Transverse colon (tissue), 3 donors: ENCODE results near the gene DPP4.

ENCODE experiments used
- EP300 ChIP-seq: sonication (generic); formaldehyde crosslinking; IDR thresholded peaks from one replicate; pipeline ENCODE4 v1.6.1; 2017; ENCODE audit warnings: antibody characterized with exemption, low read depth
- POLR2A ChIP-seq: fragments of 450-650 bp; IDR thresholded peaks from one replicate; pipeline ENCODE4 v1.6.1; 2016; ENCODE audit warnings: antibody characterized with exemption, mild to moderate bottlenecking, moderate library complexity
- TF ChIP-seq, protein P1 (sequence below), 5 experiments: fragments of 200-600 bp in 3 of 5; fragments of 450-650 bp in 2 of 5; sonication (generic) in 3 of 5; IDR thresholded peaks; 1 replicate in 2 of 5; 2 replicates in 3 of 5; pipeline ENCODE4 v1.5.1; 2016 to 2017; ENCODE audit warnings: antibody characterized with exemption in 5 of 5, inconsistent platforms in 3 of 5, mild to moderate bottlenecking in 2 of 5, moderate library complexity in 1 of 5

DNA sequence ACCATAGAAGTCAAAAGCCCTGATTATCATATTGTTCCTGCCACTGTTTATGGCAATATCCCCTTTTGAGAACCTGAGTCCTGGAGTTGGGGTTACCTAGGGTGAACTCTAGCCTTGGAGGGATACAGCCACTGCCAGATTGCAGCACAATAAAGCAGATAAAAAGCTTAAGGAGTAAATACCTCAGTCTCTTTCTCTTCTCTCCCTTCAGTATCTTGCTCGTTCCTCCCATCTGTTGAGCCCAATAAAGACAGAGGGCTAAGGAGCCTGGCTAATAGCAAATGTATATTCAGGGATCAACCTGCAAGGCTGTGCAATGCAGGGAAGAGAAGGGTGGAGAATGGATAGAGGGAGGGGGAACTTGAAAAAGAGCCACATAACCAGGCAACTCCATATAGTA, 8.0 kb upstream of the DPP4 start:
- TF ChIP-seq, protein P1, sequence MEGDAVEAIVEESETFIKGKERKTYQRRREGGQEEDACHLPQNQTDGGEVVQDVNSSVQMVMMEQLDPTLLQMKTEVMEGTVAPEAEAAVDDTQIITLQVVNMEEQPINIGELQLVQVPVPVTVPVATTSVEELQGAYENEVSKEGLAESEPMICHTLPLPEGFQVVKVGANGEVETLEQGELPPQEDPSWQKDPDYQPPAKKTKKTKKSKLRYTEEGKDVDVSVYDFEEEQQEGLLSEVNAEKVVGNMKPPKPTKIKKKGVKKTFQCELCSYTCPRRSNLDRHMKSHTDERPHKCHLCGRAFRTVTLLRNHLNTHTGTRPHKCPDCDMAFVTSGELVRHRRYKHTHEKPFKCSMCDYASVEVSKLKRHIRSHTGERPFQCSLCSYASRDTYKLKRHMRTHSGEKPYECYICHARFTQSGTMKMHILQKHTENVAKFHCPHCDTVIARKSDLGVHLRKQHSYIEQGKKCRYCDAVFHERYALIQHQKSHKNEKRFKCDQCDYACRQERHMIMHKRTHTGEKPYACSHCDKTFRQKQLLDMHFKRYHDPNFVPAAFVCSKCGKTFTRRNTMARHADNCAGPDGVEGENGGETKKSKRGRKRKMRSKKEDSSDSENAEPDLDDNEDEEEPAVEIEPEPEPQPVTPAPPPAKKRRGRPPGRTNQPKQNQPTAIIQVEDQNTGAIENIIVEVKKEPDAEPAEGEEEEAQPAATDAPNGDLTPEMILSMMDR (IDR thresholded peaks at IDR 0.05) = no peak
- TF ChIP-seq POLR2A = no peak
- TF ChIP-seq EP300 = no peak
